ENCODE measurements around the gene TSPAN9. TPM values are rescaled to one million over a fixed set of nuclear protein-coding genes. Genes with fewer than 3 reads are reported as not detected.
A peak's percentile ranks its signal among the peaks of the same experiment; 100 is the strongest.

Gene TSPAN9
- total RNA-seq, 1 donor from 2014 or later: 31.7 TPM

DNA sequence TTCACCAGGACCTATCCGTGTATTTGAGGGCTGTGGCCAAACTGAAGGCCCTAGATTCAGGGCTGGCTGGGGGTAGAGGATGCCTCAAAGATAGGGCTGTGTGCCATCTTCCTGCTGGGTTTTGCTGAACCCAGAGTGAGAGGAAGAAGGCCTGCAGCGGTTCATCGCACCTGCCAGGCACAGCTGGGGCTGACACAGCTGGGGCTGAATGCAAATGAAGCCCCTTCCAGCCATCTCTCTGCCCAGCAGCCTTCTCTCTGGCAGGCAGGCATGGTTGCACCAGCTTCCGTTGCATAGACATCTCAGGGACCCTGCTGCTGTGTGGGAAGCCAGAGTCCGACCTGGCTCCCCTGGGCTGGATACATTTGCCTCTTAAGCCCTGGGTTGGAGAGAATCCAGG lies 152.4 kb downstream of the TSPAN9 start:
- H3K27ac Mint-ChIP-seq: no peak overlapping the region

DNA sequence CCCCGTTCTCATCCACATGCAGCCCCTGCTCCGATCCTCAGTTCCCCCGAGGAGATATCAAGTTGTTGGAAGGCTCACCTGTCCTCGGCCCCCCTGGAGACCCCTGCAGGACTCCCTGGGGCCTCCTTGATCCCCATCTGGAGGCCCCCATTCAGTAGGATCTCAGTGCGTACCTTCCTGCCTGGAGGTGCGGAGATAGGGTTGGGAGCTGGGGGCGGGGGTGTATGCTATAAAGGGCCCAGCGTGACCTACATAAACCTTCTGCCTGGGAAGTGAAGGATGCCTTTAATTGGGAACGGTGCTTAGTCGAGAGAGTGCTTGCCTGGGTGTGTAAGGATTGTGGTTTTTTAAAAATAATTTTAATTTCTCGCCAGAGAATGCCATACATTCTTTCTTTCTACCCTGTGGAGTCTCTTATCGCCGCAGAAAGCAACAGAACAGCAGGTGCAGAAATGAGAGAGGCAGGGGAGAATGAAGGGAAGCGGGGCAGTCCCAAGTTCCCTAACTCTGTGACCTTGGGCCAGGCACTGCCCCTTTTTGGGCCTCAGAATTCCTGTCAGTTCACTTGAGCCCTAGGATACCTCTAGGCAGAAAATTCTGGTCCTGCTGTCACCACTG lies 153.7 kb downstream of the TSPAN9 start:
- Mint-ChIP-seq H3K27me3 (peaks cover 13% of the 10 kb centered on the region), H3K4me1 (ENCODE audit: unreplicated experiment) (peaks cover 15% of the 10 kb centered on the region), H3K36me3 (peaks cover 6% of the 10 kb centered on the region), H3K9me3 (peaks cover 4% of the 10 kb centered on the region), H3K4me3 (no peak overlapping the region), H3K27ac (no peak overlapping the region)
- no peak for DNase-seq (ENCODE audit: extremely low spot score, unreplicated experiment)
- TF ChIP-seq, protein P1, sequence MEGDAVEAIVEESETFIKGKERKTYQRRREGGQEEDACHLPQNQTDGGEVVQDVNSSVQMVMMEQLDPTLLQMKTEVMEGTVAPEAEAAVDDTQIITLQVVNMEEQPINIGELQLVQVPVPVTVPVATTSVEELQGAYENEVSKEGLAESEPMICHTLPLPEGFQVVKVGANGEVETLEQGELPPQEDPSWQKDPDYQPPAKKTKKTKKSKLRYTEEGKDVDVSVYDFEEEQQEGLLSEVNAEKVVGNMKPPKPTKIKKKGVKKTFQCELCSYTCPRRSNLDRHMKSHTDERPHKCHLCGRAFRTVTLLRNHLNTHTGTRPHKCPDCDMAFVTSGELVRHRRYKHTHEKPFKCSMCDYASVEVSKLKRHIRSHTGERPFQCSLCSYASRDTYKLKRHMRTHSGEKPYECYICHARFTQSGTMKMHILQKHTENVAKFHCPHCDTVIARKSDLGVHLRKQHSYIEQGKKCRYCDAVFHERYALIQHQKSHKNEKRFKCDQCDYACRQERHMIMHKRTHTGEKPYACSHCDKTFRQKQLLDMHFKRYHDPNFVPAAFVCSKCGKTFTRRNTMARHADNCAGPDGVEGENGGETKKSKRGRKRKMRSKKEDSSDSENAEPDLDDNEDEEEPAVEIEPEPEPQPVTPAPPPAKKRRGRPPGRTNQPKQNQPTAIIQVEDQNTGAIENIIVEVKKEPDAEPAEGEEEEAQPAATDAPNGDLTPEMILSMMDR (conservative IDR thresholded peaks at IDR 0.05): no peak

More for the DNA sequence above, 152.4 kb downstream of the TSPAN9 start:
- DNase-seq (ENCODE audit: extremely low spot score, unreplicated experiment): no peak
- Mint-ChIP-seq H3K27me3 (peaks cover 13% of the 10 kb centered on the region), H3K9me3 (peaks cover 4% of the 10 kb centered on the region), H3K4me1 (ENCODE audit: unreplicated experiment) (peaks cover 23% of the 10 kb centered on the region), H3K4me3 (no peak overlapping the region), H3K36me3 (peaks cover 6% of the 10 kb centered on the region)
- TF ChIP-seq, protein P1 (conservative IDR thresholded peaks at IDR 0.05): no peak

DNA sequence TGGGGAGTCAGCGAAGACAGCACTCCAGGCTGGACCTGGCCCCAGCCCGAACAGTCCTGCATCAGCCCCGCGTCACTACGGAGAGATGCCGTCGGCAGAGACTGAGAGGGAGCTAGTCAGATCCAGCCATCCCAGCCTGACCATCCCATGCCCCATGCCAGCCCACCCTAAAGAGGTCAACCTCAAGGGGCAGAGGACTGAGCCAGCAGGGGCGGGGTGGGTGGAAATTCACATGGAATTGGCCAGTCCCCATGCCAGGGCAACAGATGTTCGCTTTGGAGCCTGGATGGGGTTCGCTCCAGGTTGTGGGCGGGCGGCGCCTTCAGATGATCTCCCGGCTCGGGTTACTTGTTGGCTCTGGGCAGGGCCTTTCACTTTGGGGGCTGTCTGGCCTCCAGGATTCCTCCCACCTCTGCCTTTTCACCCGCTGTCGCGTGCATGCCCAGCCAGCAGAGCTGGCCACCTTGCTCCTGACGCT lies 154.3 kb downstream of the TSPAN9 start:
- Mint-ChIP-seq H3K4me1 (ENCODE audit: unreplicated experiment) (peaks cover 15% of the 10 kb centered on the region), H3K27ac (no peak overlapping the region), H3K4me3 (no peak overlapping the region), H3K36me3 (peaks cover 6% of the 10 kb centered on the region), H3K9me3 (peaks cover 4% of the 10 kb centered on the region), H3K27me3 (peaks cover 13% of the 10 kb centered on the region)
- TF ChIP-seq, protein P1 (conservative IDR thresholded peaks at IDR 0.05): no peak
- no peak for DNase-seq (ENCODE audit: extremely low spot score, unreplicated experiment)

DNA sequence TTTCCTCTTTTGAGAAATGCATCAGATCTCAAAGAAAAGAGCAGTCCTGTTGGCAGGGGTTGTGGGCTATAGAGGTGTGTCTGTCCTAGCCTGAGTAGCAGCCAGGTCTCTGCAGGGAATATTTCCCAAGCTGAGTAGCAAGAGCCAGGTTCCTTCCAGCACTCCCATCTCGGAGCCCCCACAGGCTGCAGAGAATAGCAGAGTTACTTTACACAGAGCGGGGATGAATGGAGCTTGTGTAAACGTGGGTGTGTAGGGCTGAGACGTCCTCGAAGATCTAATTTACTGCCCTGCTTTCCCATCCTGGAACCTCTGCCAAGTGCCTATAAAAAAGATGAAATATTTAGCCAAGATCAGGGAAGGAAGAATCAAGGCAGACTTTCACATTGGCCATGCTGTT lies 156.6 kb downstream of the TSPAN9 start:
- Mint-ChIP-seq H3K9me3 (peaks cover 2% of the 10 kb centered on the region), H3K27me3 (peaks cover 24% of the 10 kb centered on the region), H3K27ac (no peak overlapping the region), H3K4me1 (ENCODE audit: unreplicated experiment) (peaks cover 29% of the 10 kb centered on the region), H3K4me3 (no peak overlapping the region), H3K36me3 (peaks cover 2% of the 10 kb centered on the region)
- no peak for DNase-seq (ENCODE audit: extremely low spot score, unreplicated experiment)
- TF ChIP-seq, protein P1 (conservative IDR thresholded peaks at IDR 0.05): no peak

DNA sequence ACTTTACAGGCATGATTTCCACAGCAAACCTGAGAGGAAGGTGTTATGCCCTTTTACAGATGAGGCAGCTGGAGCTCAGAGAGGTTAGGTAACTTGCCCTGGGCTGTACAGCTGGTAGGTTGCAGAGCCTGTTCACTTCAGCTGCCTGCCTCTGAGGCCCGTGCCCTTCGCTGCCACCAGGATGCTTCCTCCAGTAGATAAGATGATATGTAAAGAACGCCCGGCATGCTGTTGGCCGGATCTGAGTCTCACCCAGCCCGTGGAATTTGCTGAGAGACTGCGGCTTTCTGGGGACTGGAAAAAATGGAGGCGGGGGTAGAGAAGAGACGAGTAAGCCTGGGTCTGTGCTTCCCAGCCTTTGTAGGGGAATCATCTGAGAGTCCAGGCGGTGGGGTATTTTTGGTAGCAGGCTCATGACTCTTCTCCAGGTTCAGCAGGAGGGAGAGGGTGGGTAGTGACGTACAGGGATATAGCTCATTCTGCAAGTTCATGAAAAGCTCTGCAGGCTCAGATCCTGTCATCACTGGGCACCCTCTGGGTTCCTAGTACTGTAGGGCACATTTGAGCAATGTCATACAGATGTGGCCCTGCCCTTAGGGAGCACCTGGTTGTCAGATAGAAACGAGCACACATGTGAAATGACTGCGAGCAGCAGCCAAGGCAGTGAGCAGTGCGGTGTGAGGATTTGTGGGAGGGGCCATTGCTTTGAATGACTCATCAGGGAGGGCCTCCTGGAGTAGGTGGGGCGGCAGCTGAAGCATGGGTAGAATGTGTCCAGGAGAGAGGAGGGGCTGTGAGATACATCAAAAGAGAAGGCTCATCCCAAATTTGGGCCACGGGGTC lies 159.4 kb downstream of the TSPAN9 start:
- Mint-ChIP-seq H3K4me1 (ENCODE audit: unreplicated experiment) (peaks cover 24% of the 10 kb centered on the region), H3K9me3 (no peaks in the 10 kb centered on the region), H3K36me3 (no peaks in the 10 kb centered on the region), H3K4me3 (peak overlapping the region; percentile 72), H3K27ac (peak overlapping the region; percentile 95), H3K27me3 (peaks cover 26% of the 10 kb centered on the region)
- DNase-seq (ENCODE audit: extremely low spot score, unreplicated experiment): no peak
- TF ChIP-seq, protein P1 (conservative IDR thresholded peaks at IDR 0.05): no peak

Data from type B pancreatic cell (in vitro differentiated cells).